Measurements from ENCODE around the gene GLP2R.

DNA sequence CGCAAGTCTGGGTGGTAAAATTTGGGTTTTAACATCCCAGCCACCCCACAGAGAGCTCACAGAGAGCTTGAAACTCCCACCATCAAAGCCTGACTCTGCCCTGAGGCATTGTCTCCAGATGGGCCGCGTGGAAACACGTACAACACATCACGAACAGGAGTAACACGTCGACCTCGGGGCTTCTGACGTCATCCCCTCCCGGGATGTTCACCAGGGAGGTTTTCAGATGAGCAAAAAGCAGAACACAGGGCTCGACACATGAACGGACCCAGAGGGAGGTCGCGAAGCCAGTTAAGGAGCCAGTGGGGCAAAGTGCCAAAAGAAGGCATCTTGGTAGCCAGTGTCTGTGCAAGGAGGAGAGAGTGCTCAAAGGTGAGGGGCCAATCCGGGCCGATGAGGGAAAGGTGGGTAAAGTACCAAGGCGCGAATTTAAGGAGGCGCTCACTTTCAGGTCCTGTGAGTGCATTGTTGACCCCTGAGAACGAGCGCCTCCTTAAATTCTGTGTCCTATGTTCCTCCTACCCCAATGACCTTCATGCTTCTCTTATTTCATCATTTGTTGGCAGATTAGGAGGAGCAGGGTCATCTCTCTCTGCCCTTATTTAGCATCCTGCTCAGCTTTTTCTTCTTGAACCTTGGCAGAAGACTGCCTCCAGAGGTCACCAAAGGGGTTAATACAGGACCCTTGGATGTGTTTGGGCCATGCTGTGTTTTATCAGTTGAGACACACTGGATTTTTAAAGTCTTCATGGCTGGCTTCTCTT, 73.7 kb downstream of the GLP2R start:
- TF ChIP-seq TAF1 (IDR thresholded peaks at IDR 0.05; ENCODE audit: borderline replicate concordance, insufficient read depth, low read length): no peak
- TF ChIP-seq, protein P1, sequence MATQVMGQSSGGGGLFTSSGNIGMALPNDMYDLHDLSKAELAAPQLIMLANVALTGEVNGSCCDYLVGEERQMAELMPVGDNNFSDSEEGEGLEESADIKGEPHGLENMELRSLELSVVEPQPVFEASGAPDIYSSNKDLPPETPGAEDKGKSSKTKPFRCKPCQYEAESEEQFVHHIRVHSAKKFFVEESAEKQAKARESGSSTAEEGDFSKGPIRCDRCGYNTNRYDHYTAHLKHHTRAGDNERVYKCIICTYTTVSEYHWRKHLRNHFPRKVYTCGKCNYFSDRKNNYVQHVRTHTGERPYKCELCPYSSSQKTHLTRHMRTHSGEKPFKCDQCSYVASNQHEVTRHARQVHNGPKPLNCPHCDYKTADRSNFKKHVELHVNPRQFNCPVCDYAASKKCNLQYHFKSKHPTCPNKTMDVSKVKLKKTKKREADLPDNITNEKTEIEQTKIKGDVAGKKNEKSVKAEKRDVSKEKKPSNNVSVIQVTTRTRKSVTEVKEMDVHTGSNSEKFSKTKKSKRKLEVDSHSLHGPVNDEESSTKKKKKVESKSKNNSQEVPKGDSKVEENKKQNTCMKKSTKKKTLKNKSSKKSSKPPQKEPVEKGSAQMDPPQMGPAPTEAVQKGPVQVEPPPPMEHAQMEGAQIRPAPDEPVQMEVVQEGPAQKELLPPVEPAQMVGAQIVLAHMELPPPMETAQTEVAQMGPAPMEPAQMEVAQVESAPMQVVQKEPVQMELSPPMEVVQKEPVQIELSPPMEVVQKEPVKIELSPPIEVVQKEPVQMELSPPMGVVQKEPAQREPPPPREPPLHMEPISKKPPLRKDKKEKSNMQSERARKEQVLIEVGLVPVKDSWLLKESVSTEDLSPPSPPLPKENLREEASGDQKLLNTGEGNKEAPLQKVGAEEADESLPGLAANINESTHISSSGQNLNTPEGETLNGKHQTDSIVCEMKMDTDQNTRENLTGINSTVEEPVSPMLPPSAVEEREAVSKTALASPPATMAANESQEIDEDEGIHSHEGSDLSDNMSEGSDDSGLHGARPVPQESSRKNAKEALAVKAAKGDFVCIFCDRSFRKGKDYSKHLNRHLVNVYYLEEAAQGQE (IDR thresholded peaks at IDR 0.05; ENCODE audit: insufficient read depth in 1 of 2, low read depth in 2 of 2, low read length in 2 of 2): no peak

Data from PFSK-1 (cell line).